Stimulated activated naive CD8-positive, alpha-beta T cell treated with anti-CD3 and anti-CD28 coated beads, Interleukin-15, Interleukin-2, amounts not matched to agents 100 U/mL and 50 U/mL, for 24 hours (primary cell): ENCODE data around the gene ACTN4.

Source experiments
- ATAC-seq: fragments of 150-1000 bp; cut with Tn5 transposase; one replicate; pipeline ENCODE4 v1.10.0; 2021
- DNase-seq: peaks from one replicate; pipeline ENCODE4 v3.0.0; 2021

ACTN4 gene

GRCh38 chr19:38678217-38678890 lies 30.9 kb downstream of the ACTN4 start:
- DNase-seq (no peak), ATAC-seq (no peak)

GRCh38 chr19:38678891-38679494 lies 31.5 kb downstream of the ACTN4 start:
- no peak for ATAC-seq

GRCh38 chr19:38679839-38680238 lies 32.4 kb downstream of the ACTN4 start:
- ATAC-seq (no peak), DNase-seq (no peak)

More at GRCh38 chr19:38678891-38679494, 31.5 kb downstream of the ACTN4 start:
- DNase-seq, result no peak

- DNase-seq, result no peak
- ATAC-seq, result no peak
Observed at GRCh38 chr19:38682195-38682867, 34.9 kb downstream of the ACTN4 start.

- DNase-seq (no peak), ATAC-seq (no peak)
Observed at GRCh38 chr19:38682872-38683392, 35.5 kb downstream of the ACTN4 start.

GRCh38 chr19:38683393-38684077 lies 36.1 kb downstream of the ACTN4 start:
- ATAC-seq (peak; percentile 64), DNase-seq (peak; percentile 65)

- peak; percentile 60 for ATAC-seq
Observed at GRCh38 chr19:38684078-38684861, 36.8 kb downstream of the ACTN4 start.

GRCh38 chr19:38684862-38685665 lies 37.6 kb downstream of the ACTN4 start:
- DNase-seq (no peak), ATAC-seq (no peak)

More at GRCh38 chr19:38684078-38684861, 36.8 kb downstream of the ACTN4 start:
- peak; percentile 54 for DNase-seq

GRCh38 chr19:38685666-38686529 lies 38.4 kb downstream of the ACTN4 start:
- peak; percentile 4 for ATAC-seq
- no peak for DNase-seq

GRCh38 chr19:38686530-38686888 lies 39.1 kb downstream of the ACTN4 start:
- DNase-seq (peak; percentile 52), ATAC-seq (peak; percentile 79)

- ATAC-seq, result no peak
- no peak for DNase-seq
Observed at GRCh38 chr19:38687837-38688378, 40.5 kb downstream of the ACTN4 start.

GRCh38 chr19:38690146-38690545 lies 42.7 kb downstream of the ACTN4 start:
- ATAC-seq (no peak), DNase-seq (no peak)

GRCh38 chr19:38690832-38691231 lies 43.4 kb downstream of the ACTN4 start:
- ATAC-seq (no peak), DNase-seq (no peak)

- DNase-seq, result no peak
- ATAC-seq, result no peak
Observed at GRCh38 chr19:38691938-38692457, 44.5 kb downstream of the ACTN4 start.

- ATAC-seq (no peak), DNase-seq (no peak)
Observed at GRCh38 chr19:38692458-38693379, 45.3 kb downstream of the ACTN4 start.

GRCh38 chr19:38693380-38694223 lies 46.2 kb downstream of the ACTN4 start:
- DNase-seq (peak; percentile 15), ATAC-seq (peak; percentile 67)

GRCh38 chr19:38695317-38695683 lies 47.9 kb downstream of the ACTN4 start:
- no peak for DNase-seq

More at GRCh38 chr19:38695317-38695683, 47.9 kb downstream of the ACTN4 start:
- ATAC-seq, result no peak
